Right cardiac atrium (tissue), 5 donors: ENCODE results near the gene LRBA. TPM values are rescaled to one million over a fixed set of nuclear protein-coding genes. Genes with fewer than 3 reads are reported as not detected.
A peak's percentile ranks its signal among the peaks of the same experiment; 100 is the strongest.
"Not testable (repeated sequence)": the region's sequence is repeated elsewhere in the genome, so short reads cannot be mapped to it uniquely, and the experiment has no call there.

ENCODE experiments used
- ATAC-seq, 2 donors: fragments of 200-7000 bp; cut with Tn5 transposase; one replicate each; pipeline versions ENCODE4 v1.8.0 to v1.9.1; 2020; ENCODE audit warnings: moderate library complexity in 2 of 2, mild to moderate bottlenecking in 1 of 2
- DNase-seq, 3 donors: peaks; one replicate each; pipeline ENCODE4 v3.0.0-alpha.2; 2020
- H3K27ac ChIP-seq: one replicate; pipeline ENCODE4 v1.5.1; 2013; ENCODE audit warnings: mild to moderate bottlenecking, low read length, control low read depth, moderate library complexity
- H3K27me3 ChIP-seq: one replicate; pipeline ENCODE4 v1.6.1; 2013; ENCODE audit not compliant: control insufficient read depth, insufficient read depth
- H3K4me1 ChIP-seq: one replicate; pipeline ENCODE4 v1.6.1; 2013; ENCODE audit warnings: low read length; ENCODE audit not compliant: control insufficient read depth, insufficient read depth
- H3K4me3 ChIP-seq: one replicate; pipeline ENCODE4 v1.5.1; 2013; ENCODE audit warnings: low read length, control low read depth
- H3K9me3 ChIP-seq: one replicate; pipeline ENCODE4 v1.6.1; 2013; ENCODE audit warnings: low read length; ENCODE audit not compliant: control insufficient read depth
- WGBS: extraction: QIAGEN DNeasy Blood & Tissue Kit; methylation state at CpG from one replicate; pipeline ENCODE4 v1.1.7; 2013; 5-methylcytosine and 5-hydroxymethylcytosine counted together
- intact Hi-C, 4 donors: fragments of 100-400 bp; cut with DNase I; formaldehyde crosslinking; loops; one replicate each; pipeline versions ENCODE4 v1.11.0 to v1.14.0; 2022 to 2023
- polyA plus RNA-seq: library from polyadenylated mRNA; stranded (reverse); fragments of 200-250 nt; gene quantifications from one replicate; pipeline ENCODE4 v1.2.3, GENCODE V29; 2013
- total RNA-seq, 4 donors: library from RNA; stranded (reverse); fragmentation: NEBNext Ultra II Directional; extraction: Animal tissue kit (Norgen Biotek cat#: 25700); gene quantifications; one replicate each; pipeline ENCODE4 v1.2.1, GENCODE V29; 2021
- donor health status: healthy with polysubstance abuse.
- donor health status: DM: no; HTN: yes; CAD: no.
- donor health status: DM: no; HTN: no; CAD: no.
- donor health status: DM: no; HTN: yes; CAD: no; lungs with severe emphysema.
- donor health status: DM: yes; HTN: yes; CAD: no.

Gene LRBA
- total and polyA plus RNA-seq, 5 donors, result 14.4 to 29.9 (median 23.4) TPM

- no peaks in the 10 kb centered on the region for H3K9me3 ChIP-seq
- under 1% methylated on average over 87 of the region's 87 CpGs for WGBS
- peak; percentile 95 to 96 for ATAC-seq
- intact Hi-C loops, result loop anchor here in 1 of 4 donors (5.0 kb wide), 1 partner anchor 82 kb away; the partner anchor contains the start of gene RPS3A
- H3K27ac ChIP-seq, result peak overlapping the region; percentile 72
- peak overlapping the region; percentile 78 for H3K4me3 ChIP-seq
- no peaks in the 10 kb centered on the region for H3K27me3 ChIP-seq
- H3K4me1 ChIP-seq, result peaks cover 2% of the 10 kb centered on the region
- peak; percentile 74 to 91 (median 90) for DNase-seq
These were observed 619 bp upstream of the LRBA start for GRCh38 chr4:151015459-151016347.

- no peaks in the 10 kb centered on the region for H3K9me3 ChIP-seq
- WGBS, result 5% methylated on average over 4 of the region's 4 CpGs
- intact Hi-C loops, result no loop called here
- H3K4me1 ChIP-seq, result peaks cover 2% of the 10 kb centered on the region
- DNase-seq (no peak), ATAC-seq (no peak)
- no peak overlapping the region for H3K27ac ChIP-seq
- peak overlapping the region; percentile 78 for H3K4me3 ChIP-seq
- H3K27me3 ChIP-seq, result no peaks in the 10 kb centered on the region
These were observed 1.1 kb downstream of the LRBA start for GRCh38 chr4:151013944-151014343.

GRCh38 chr4:151013491-151013890 lies 1.6 kb downstream of the LRBA start:
- Histone ChIP-seq H3K9me3 (no peaks in the 10 kb centered on the region), H3K4me1 (peaks cover 2% of the 10 kb centered on the region), H3K4me3 (peak overlapping the region; percentile 48), H3K27me3 (no peaks in the 10 kb centered on the region), H3K27ac (no peak overlapping the region)
- intact Hi-C loops, result no loop called here
- 18% methylated on average over 1 of the region's 1 CpG for WGBS
- no peak for ATAC-seq
- DNase-seq, result no peak

GRCh38 chr4:151012820-151013219 lies 2.3 kb downstream of the LRBA start:
- Histone ChIP-seq H3K4me1 (peaks cover 2% of the 10 kb centered on the region), H3K4me3 (peak overlapping the region; percentile 48), H3K27ac (no peak overlapping the region), H3K27me3 (no peaks in the 10 kb centered on the region), H3K9me3 (no peaks in the 10 kb centered on the region)
- DNase-seq (no peak), ATAC-seq (no peak)
- WGBS, result 74% methylated on average over 8 of the region's 8 CpGs
- intact Hi-C loops, result no loop called here

- intact Hi-C loops, result no loop called here
These were observed 2.7 kb downstream of the LRBA start for GRCh38 chr4:151012376-151012775.

GRCh38 chr4:151004222-151004621 lies 10.9 kb downstream of the LRBA start:
- DNase-seq, result no peak
- Histone ChIP-seq H3K27ac (no peak overlapping the region), H3K27me3 (no peaks in the 10 kb centered on the region), H3K4me1 (no peaks in the 10 kb centered on the region), H3K4me3 (no peak overlapping the region), H3K9me3 (no peaks in the 10 kb centered on the region)
- WGBS, result 91% methylated on average over 5 of the region's 5 CpGs
- intact Hi-C loops, result no loop called here
- no peak for ATAC-seq

More at GRCh38 chr4:151012376-151012775, 2.7 kb downstream of the LRBA start:
- H3K9me3 ChIP-seq, result no peaks in the 10 kb centered on the region
- no peak overlapping the region for H3K4me3 ChIP-seq
- no peak overlapping the region for H3K27ac ChIP-seq
- 89% methylated on average over 2 of the region's 2 CpGs for WGBS
- DNase-seq (no peak), ATAC-seq (no peak)
- H3K4me1 ChIP-seq, result peaks cover 2% of the 10 kb centered on the region
- no peaks in the 10 kb centered on the region for H3K27me3 ChIP-seq

- no peak overlapping the region for H3K27ac ChIP-seq
- H3K4me3 ChIP-seq, result no peak overlapping the region
- no peak for ATAC-seq
- no peaks in the 10 kb centered on the region for H3K4me1 ChIP-seq
- H3K27me3 ChIP-seq, result no peaks in the 10 kb centered on the region
- no peak for DNase-seq
- no peaks in the 10 kb centered on the region for H3K9me3 ChIP-seq
- intact Hi-C loops, result no loop called here
- 95% methylated on average over 7 of the region's 7 CpGs for WGBS
These were observed 14.2 kb downstream of the LRBA start for GRCh38 chr4:151000747-151001429.

GRCh38 chr4:150999086-150999485 lies 16.0 kb downstream of the LRBA start:
- 90% methylated on average over 1 of the region's 1 CpG for WGBS
- Histone ChIP-seq H3K4me1 (no peaks in the 10 kb centered on the region), H3K4me3 (no peak overlapping the region), H3K27me3 (no peaks in the 10 kb centered on the region), H3K27ac (no peak overlapping the region), H3K9me3 (no peaks in the 10 kb centered on the region)
- no peak for ATAC-seq
- DNase-seq, result no peak
- intact Hi-C loops, result no loop called here

GRCh38 chr4:150997141-150997540 lies 17.9 kb downstream of the LRBA start:
- intact Hi-C loops, result no loop called here
- Histone ChIP-seq H3K27ac (no peak overlapping the region), H3K4me1 (no peaks in the 10 kb centered on the region), H3K27me3 (no peaks in the 10 kb centered on the region), H3K9me3 (no peaks in the 10 kb centered on the region), H3K4me3 (no peak overlapping the region)
- DNase-seq, result no peak
- ATAC-seq, result no peak

- ATAC-seq (no peak), DNase-seq (no peak)
- WGBS, result 89% methylated on average over 2 of the region's 2 CpGs
- H3K27ac ChIP-seq, result no peak overlapping the region
- H3K9me3 ChIP-seq, result no peaks in the 10 kb centered on the region
- no peaks in the 10 kb centered on the region for H3K4me1 ChIP-seq
- intact Hi-C loops, result no loop called here
- no peaks in the 10 kb centered on the region for H3K27me3 ChIP-seq
- no peak overlapping the region for H3K4me3 ChIP-seq
These were observed 20.4 kb downstream of the LRBA start for GRCh38 chr4:150994721-150995120.

- DNase-seq, ATAC-seq, H3K27ac ChIP-seq, intact Hi-C loops, H3K27me3 ChIP-seq, H3K4me3 ChIP-seq, H3K4me1 ChIP-seq, H3K9me3 ChIP-seq: not testable (repeated sequence)
- WGBS, result 92% methylated on average over 3 of the region's 3 CpGs
These were observed 21.5 kb downstream of the LRBA start for GRCh38 chr4:150993577-150993976.
